Activated naive CD4-positive, alpha-beta T cell treated with anti-CD3 and anti-CD28 coated beads for 36 hours (primary cell): ENCODE measurements around the gene PRKCB. TPM values are rescaled to one million over a fixed set of nuclear protein-coding genes. Genes with fewer than 3 reads are reported as not detected.

Source experiments
- CTCF ChIA-PET: fragments of 350-600 bp; sonication (Branson Sonifier 250); formaldehyde crosslinking; loops from one replicate; lab custom pipeline; 2021; ENCODE audit warnings: antibody characterized with exemption; lab: Charles Lee
- DNase-seq: peaks from one replicate; pipeline ENCODE4 v3.0.0-alpha.2; 2020
- H3K27ac Mint-ChIP-seq: one replicate; pipeline ENCODE4 v1.8.0; 2021; ENCODE audit warnings: mild to moderate bottlenecking, mixed read lengths
- H3K27me3 Mint-ChIP-seq: one replicate; pipeline ENCODE4 v1.8.0; 2021; ENCODE audit warnings: low read depth, mixed read lengths
- H3K36me3 Mint-ChIP-seq: one replicate; pipeline ENCODE4 v1.8.0; 2021; ENCODE audit warnings: low read depth, mixed read lengths
- H3K4me1 Mint-ChIP-seq: one replicate; pipeline ENCODE4 v1.8.0; 2021; ENCODE audit warnings: low read depth, mixed read lengths
- H3K4me3 Mint-ChIP-seq: one replicate; pipeline ENCODE4 v1.8.0; 2021; ENCODE audit warnings: mild to moderate bottlenecking, moderate library complexity, mixed read lengths
- H3K9me3 Mint-ChIP-seq: one replicate; pipeline ENCODE4 v1.8.0; 2021; ENCODE audit warnings: mixed read lengths
- intact Hi-C: fragments of 100-400 bp; cut with micrococcal nuclease; formaldehyde crosslinking; loops from one replicate; pipeline ENCODE4 v1.15.1; 2023
- total RNA-seq, 2 experiments: library from RNA; stranded (reverse); gene quantifications; one replicate each; pipeline ENCODE4 v1.2.3, GENCODE V29; 2021

The PRKCB gene
- total RNA-seq, 2 experiments from 2014 or later = 37.1 to 38.9 TPM

DNA sequence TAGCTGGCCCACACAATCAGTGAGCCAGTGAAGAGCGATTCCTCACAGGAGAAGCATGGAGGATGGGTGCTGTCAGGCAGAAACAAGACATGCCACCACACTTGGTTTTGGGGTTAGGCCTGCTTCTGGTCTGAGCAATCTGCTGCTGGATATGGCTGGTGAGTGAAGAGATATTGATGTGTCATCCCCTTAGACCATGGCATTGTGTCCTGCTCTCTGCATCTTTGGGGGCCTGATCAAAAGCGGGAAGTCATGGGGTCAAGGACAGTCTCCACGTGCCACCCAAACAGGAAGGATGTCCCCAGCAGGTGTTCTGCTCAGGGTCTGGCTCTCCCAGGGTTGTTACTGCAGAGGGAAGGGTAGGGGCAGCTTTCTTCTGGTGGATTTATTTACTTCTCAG lies 140.7 kb downstream of the PRKCB start:
- DNase-seq = no peak
- Mint-ChIP-seq H3K27me3 (no peaks in the 10 kb centered on the region), H3K9me3 (no peaks in the 10 kb centered on the region), H3K27ac (no peak overlapping the region), H3K4me1 (peaks cover 38% of the 10 kb centered on the region), H3K36me3 (peaks cover 3% of the 10 kb centered on the region), H3K4me3 (no peak overlapping the region)
- CTCF ChIA-PET = no interaction called here
- intact Hi-C loops = no loop called here

DNA sequence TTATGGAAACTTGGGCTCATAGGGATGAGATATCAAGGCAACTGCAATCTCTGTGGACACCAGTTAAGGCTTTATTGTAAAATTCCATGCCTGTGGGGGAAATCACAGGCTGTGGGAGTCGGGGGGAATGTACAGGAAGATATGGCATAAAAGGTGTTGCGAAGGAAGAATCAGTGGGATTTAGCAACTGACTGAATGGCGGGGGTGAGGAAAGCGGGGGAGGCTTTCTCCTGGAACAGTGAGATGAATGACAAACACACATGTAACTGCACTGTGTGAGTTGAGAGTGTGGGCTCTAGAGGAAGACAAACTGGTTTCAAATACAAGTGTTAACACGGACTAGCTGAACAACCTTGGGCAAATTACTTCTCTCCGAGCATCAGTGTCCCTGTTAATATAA lies 143.7 kb downstream of the PRKCB start:
- CTCF ChIA-PET = no interaction called here

DNA sequence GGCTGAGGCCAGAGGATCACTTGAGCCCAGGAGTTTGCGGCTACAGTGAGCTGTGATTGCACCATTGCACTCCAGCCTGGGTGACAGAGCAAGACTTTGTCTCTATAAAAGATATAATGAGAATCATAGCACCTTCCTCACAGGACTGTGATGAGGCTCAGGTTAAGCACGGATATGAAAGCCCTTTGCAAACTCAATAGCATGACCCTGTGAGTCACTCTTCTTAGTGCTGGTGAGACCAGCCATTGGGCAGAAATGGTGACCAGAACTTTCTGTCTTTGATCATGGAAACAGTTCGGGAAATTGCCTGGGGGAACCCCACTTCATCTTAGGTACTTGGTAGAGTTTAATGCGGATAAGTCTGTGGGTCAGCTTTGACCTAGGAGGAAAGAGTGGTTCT lies 144.2 kb downstream of the PRKCB start:
- Mint-ChIP-seq H3K4me3 (no peak overlapping the region), H3K27me3 (no peaks in the 10 kb centered on the region), H3K4me1 (peaks cover 14% of the 10 kb centered on the region), H3K36me3 (no peaks in the 10 kb centered on the region), H3K9me3 (no peaks in the 10 kb centered on the region), H3K27ac (no peak overlapping the region)
- CTCF ChIA-PET = no interaction called here
- no peak for DNase-seq
- intact Hi-C loops = no loop called here

More for the DNA sequence above, 143.7 kb downstream of the PRKCB start:
- no peaks in the 10 kb centered on the region for H3K36me3 Mint-ChIP-seq
- no peaks in the 10 kb centered on the region for H3K27me3 Mint-ChIP-seq
- H3K4me3 Mint-ChIP-seq = no peak overlapping the region
- H3K9me3 Mint-ChIP-seq = no peaks in the 10 kb centered on the region
- H3K4me1 Mint-ChIP-seq = peaks cover 20% of the 10 kb centered on the region
- intact Hi-C loops = no loop called here
- no peak for DNase-seq
- no peak overlapping the region for H3K27ac Mint-ChIP-seq

DNA sequence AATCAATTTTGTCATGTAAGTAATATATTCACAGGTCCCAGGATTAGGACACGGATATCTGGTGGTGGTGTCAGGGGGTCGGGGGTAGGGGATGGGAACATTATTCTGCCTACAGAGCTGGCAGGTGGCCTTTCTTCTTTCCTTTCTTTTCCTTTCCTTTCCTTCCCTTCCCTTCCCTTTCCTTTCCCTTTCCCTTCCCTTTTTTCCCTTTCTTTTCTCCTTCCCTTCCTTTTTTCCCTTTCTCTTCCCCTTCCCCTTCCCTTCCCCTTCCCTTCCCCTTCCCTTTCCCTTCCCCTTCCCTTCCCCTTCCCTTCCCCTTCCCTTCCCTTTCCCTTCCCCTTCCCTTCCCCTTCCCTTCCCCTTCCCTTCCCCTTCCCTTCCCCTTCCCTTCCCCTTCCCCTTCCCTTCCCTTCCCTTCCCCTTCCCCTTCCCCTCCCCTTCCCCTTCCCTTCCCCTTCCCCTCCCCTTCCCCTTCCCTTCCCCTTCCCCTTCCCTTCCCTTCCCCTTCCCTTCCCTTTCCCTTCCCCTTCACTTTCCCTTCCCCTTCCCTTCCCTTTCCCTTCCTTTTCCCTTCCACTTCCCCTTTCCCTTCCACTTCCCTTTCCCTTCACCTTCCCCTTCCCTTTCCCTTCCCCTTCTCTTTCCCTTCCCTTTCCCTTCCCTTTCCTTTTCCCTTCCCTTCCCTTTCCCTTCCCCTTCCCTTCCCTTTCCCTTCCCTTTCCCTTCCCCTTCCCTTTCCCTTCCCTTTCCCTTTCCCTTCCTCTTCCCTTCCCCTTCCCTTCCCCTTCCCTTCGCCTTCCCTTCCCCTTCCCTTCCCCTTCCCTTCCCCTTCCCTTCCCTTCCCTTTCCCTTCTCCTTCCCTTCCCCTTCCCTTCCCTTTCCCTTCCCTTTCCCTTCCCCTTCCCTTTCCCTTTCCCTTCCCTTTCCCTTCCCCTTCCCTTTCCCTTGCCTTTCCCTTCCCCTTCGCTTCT lies 145.9 kb downstream of the PRKCB start:
- H3K9me3 Mint-ChIP-seq = no peaks in the 10 kb centered on the region
- no peak overlapping the region for H3K4me3 Mint-ChIP-seq
- intact Hi-C loops = no loop called here
- CTCF ChIA-PET = interaction anchor here (1.3 kb wide), 1 partner anchor 13 kb away, joined by 3 read pairs; no protein-coding TSS in a partner anchor
- no peaks in the 10 kb centered on the region for H3K27me3 Mint-ChIP-seq
- no peak for DNase-seq
- peaks cover 4% of the 10 kb centered on the region for H3K4me1 Mint-ChIP-seq
- no peaks in the 10 kb centered on the region for H3K36me3 Mint-ChIP-seq
- no peak overlapping the region for H3K27ac Mint-ChIP-seq

DNA sequence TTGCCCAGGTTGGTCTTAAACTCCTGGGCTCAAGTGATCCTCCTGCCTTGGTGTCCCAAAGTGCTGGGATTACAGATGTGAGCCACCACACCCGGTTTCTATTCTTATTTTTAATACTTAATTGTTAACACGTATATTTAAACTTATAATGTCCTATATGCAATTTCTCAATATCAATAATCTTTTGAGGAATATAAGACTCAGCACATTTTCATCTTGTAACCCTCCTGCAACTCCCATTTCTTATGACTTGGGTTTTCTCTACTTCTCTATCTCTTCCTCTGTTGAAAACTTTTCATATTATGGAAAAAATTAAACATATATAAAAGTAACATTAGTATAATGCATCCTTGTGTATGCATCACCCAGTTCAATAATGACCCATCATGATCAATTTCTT lies 150.7 kb downstream of the PRKCB start:
- Mint-ChIP-seq H3K4me3 (no peak overlapping the region), H3K27ac (no peak overlapping the region), H3K36me3 (peaks cover 13% of the 10 kb centered on the region), H3K4me1 (peaks cover 3% of the 10 kb centered on the region), H3K9me3 (peaks cover 3% of the 10 kb centered on the region), H3K27me3 (no peaks in the 10 kb centered on the region)
- no peak for DNase-seq
- intact Hi-C loops = no loop called here
- CTCF ChIA-PET = no interaction called here

DNA sequence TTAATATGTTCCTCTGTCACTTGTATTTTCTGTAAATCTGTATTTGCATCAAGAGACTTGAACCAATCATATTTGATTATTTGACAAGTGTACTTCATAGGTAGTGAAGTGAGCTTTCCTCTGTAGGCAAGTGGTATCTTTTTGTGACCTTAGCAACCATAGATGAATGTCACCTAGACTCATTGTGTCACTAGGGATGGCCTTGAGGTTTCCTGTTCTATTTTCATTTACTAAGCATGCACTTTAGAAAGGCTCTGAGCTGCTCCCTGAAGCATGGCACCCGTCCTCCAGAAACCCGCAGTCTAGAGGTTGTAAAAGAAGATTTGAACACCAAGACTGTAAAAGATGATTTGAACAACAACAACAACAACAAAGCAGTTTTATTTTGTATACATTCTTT lies 151.7 kb downstream of the PRKCB start:
- DNase-seq = no peak
- CTCF ChIA-PET = no interaction called here
- Mint-ChIP-seq H3K4me1 (peaks cover 3% of the 10 kb centered on the region), H3K9me3 (peaks cover 3% of the 10 kb centered on the region), H3K27me3 (no peaks in the 10 kb centered on the region), H3K27ac (no peak overlapping the region), H3K36me3 (peaks cover 13% of the 10 kb centered on the region), H3K4me3 (no peak overlapping the region)
- intact Hi-C loops = no loop called here

DNA sequence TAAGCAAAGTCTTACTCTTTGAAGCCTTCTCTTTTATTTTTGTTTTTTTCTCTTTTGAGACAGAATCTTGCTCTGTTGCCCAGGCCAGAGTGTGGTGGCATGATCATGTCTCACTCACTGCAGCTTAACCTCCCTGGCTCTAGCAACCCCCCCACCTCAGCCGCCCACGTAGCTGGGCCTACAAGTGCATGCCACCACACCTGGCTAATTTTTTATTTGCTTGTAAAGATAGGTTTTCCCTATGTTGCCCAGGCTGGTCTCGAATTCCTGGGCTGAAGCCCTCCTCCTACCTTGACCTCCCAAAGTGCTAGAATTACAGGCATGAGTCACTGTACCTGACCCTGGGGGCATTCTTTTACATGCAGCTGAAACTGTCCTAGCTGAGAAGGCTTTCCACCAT lies 154.7 kb downstream of the PRKCB start:
- intact Hi-C loops = no loop called here
- H3K4me1 Mint-ChIP-seq = peaks cover 3% of the 10 kb centered on the region
- no peak overlapping the region for H3K27ac Mint-ChIP-seq
- H3K4me3 Mint-ChIP-seq = no peak overlapping the region
- H3K9me3 Mint-ChIP-seq = peaks cover 3% of the 10 kb centered on the region
- DNase-seq = no peak
- H3K36me3 Mint-ChIP-seq = peaks cover 13% of the 10 kb centered on the region
- no peaks in the 10 kb centered on the region for H3K27me3 Mint-ChIP-seq
- CTCF ChIA-PET = no interaction called here

DNA sequence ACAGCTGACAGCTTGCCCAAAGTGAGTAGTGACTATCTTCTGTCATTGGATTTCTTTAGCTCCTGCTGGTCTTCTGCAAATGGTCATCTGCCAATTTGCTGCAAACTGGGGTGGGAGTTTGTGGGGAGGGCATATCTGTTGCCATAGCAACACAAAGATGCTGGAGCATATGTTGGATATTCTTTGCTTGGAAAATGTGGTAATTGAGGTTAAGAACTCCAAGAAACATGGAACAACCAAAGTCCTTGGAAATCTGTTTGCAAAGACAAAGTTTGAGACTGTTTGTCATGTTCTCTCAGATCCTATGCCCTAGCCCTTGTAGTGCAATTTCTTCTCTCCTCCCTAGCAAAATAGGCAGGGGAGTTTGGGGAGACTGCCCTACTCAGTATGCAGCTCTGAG lies 155.3 kb downstream of the PRKCB start:
- Mint-ChIP-seq H3K27ac (no peak overlapping the region), H3K9me3 (peaks cover 3% of the 10 kb centered on the region), H3K4me3 (no peak overlapping the region), H3K27me3 (no peaks in the 10 kb centered on the region), H3K36me3 (peaks cover 16% of the 10 kb centered on the region), H3K4me1 (peaks cover 3% of the 10 kb centered on the region)
- CTCF ChIA-PET = no interaction called here
- intact Hi-C loops = no loop called here
- no peak for DNase-seq

DNA sequence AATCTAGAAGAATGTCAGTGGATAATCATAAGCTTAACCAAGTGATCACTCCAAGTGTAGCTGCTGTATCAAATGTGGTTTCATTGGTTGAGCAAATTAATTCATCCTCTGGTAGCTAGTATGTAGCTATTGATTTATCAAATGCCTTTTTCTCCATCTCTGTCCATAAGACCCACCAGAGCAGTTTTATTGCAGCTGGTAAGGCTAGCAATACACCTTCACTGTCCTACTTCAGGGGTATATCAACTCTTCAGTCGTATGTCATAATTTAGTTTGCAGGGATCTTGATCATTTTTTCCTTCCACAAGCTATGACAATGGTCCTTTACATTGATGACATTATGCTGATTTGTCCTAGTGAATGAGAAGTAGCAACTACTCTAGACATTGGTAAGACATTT lies 158.8 kb downstream of the PRKCB start:
- H3K4me1 Mint-ChIP-seq = peaks cover 9% of the 10 kb centered on the region
- no peaks in the 10 kb centered on the region for H3K27me3 Mint-ChIP-seq
- H3K9me3 Mint-ChIP-seq = no peaks in the 10 kb centered on the region
- no peak for DNase-seq
- CTCF ChIA-PET = interaction anchor here (0.6 to 2.7 kb wide), 2 partner anchors 16 to 102 kb away, joined by 3 to 11 read pairs; no protein-coding TSS in a partner anchor
- intact Hi-C loops = no loop called here
- H3K4me3 Mint-ChIP-seq = no peak overlapping the region
- peaks cover 8% of the 10 kb centered on the region for H3K36me3 Mint-ChIP-seq
- no peak overlapping the region for H3K27ac Mint-ChIP-seq

DNA sequence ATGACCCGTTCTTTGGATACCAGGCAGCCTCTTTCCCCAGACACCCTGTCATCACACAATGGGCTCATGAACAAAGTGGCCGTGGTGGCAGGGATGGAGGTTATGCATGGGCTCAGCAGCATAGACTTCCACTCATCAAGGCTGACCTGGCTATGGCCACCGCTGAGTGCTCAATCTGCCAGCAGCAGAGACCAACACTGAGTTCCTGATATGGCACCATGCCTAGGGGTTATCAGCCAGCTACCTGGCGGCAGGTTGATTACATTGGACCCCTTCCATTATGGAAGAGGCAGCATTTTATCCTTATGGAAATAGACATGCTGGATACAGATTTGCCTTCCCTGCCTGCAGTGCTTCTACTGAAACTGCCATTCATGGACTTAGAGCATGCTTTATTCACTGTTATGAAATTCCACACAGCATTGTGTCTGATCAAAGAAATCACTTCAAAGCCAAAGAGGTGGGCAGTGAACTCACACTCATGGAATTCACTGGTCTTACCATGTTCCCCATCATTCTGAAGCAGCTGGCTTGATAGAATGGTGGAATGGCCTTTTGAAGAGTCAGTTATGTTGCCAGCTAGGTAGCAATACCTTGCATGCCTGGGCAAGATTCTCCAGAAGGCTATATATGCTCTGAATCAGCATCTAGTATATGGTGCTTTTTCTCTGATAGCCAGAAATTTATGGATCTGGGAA lies 160.6 kb downstream of the PRKCB start:
- H3K4me1 Mint-ChIP-seq = peaks cover 16% of the 10 kb centered on the region
- no peak overlapping the region for H3K27ac Mint-ChIP-seq
- peaks cover 5% of the 10 kb centered on the region for H3K36me3 Mint-ChIP-seq
- H3K4me3 Mint-ChIP-seq = no peak overlapping the region
- H3K27me3 Mint-ChIP-seq = no peaks in the 10 kb centered on the region
- intact Hi-C loops = no loop called here
- no peaks in the 10 kb centered on the region for H3K9me3 Mint-ChIP-seq
- no peak for DNase-seq
- CTCF ChIA-PET = no interaction called here

DNA sequence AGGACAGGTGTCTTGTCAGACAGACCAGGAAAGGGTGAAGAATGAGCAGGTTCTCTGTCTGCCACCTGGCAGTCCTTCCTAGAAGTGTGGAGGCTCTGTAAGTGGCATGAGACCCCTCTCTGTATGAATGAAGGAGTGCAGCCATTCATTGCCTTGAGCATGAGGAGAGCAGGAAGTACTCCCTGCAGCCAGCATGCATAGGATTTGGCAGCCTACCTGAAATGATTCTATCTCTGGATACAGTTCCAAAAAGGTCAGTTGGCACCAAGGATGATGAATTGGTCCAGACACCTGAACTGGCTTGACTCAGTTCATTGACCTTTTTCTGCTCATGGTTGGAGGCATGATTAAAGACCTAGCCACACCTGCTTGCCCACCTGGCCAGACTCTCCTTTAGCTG lies 163.0 kb downstream of the PRKCB start:
- intact Hi-C loops = loop anchor here (2.0 kb wide), 1 partner anchor 50 kb away; no protein-coding TSS in a partner anchor
- Mint-ChIP-seq H3K36me3 (peaks cover 5% of the 10 kb centered on the region), H3K4me3 (no peak overlapping the region), H3K27ac (no peak overlapping the region), H3K4me1 (peaks cover 16% of the 10 kb centered on the region), H3K27me3 (no peaks in the 10 kb centered on the region), H3K9me3 (no peaks in the 10 kb centered on the region)
- CTCF ChIA-PET = interaction anchor here (1.6 to 1.8 kb wide), 2 partner anchors 12 to 195 kb away, joined by 3 to 9 read pairs; no protein-coding TSS in a partner anchor
- DNase-seq = no peak

DNA sequence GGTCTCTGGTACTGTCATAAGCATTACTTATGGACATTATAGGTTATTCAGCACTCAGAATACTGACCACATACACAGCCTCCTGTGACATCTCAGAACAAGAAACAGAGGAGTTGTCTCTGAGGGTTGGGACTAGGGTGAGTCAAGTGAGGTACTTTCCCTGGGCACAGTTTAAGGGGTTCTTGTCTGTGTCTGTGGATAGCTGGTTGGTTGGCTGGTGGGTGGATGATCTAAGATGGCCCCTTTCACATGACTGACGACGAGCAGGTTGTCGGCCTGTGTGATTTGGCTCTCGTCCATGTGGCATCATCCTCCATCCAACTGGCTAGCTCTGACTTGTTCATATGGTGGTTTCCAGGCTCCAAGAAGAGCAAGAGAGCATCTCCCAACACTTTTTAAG lies 163.9 kb downstream of the PRKCB start:
- no peaks in the 10 kb centered on the region for H3K9me3 Mint-ChIP-seq
- no peak overlapping the region for H3K4me3 Mint-ChIP-seq
- CTCF ChIA-PET = interaction anchor here (1.2 to 1.8 kb wide), 2 partner anchors 11 to 196 kb away, joined by 5 to 9 read pairs; no protein-coding TSS in a partner anchor
- H3K36me3 Mint-ChIP-seq = peaks cover 5% of the 10 kb centered on the region
- peak; percentile 69 for DNase-seq
- H3K27me3 Mint-ChIP-seq = no peaks in the 10 kb centered on the region
- intact Hi-C loops = loop anchor here (2.0 kb wide), 1 partner anchor 51 kb away; no protein-coding TSS in a partner anchor
- peaks cover 16% of the 10 kb centered on the region for H3K4me1 Mint-ChIP-seq
- no peak overlapping the region for H3K27ac Mint-ChIP-seq
